ENCODE measurements around the gene PPAT. TPM values are rescaled to one million over a fixed set of nuclear protein-coding genes. Genes with fewer than 3 reads are reported as not detected.

The PPAT gene
- total RNA-seq, 1 donor from 2014 or later, result 14.0 TPM

- Mint-ChIP-seq H3K27me3 (ENCODE audit: unreplicated experiment) (no peaks in the 10 kb centered on the region), H3K36me3 (ENCODE audit: unreplicated experiment) (peaks cover 42% of the 10 kb centered on the region), H3K4me1 (ENCODE audit: unreplicated experiment) (no peaks in the 10 kb centered on the region), H3K9me3 (ENCODE audit: unreplicated experiment) (no peaks in the 10 kb centered on the region), H3K27ac (ENCODE audit: unreplicated experiment) (peak overlapping the region; percentile 31), H3K4me3 (ENCODE audit: unreplicated experiment) (no peak overlapping the region)
- TF ChIP-seq CTCF (IDR thresholded peaks at IDR 0.05), result no peak
- no peak for DNase-seq (ENCODE audit: extremely low spot score, unreplicated experiment)
These were observed 12.9 kb upstream of the PPAT start for GRCh38 chr4:56448301-56448700.

- Mint-ChIP-seq H3K4me1 (ENCODE audit: unreplicated experiment) (no peaks in the 10 kb centered on the region), H3K36me3 (ENCODE audit: unreplicated experiment) (peaks cover 32% of the 10 kb centered on the region), H3K27ac (ENCODE audit: unreplicated experiment) (no peak overlapping the region), H3K9me3 (ENCODE audit: unreplicated experiment) (no peaks in the 10 kb centered on the region), H3K27me3 (ENCODE audit: unreplicated experiment) (no peaks in the 10 kb centered on the region), H3K4me3 (ENCODE audit: unreplicated experiment) (no peak overlapping the region)
- no peak for TF ChIP-seq CTCF (IDR thresholded peaks at IDR 0.05)
- no peak for DNase-seq (ENCODE audit: extremely low spot score, unreplicated experiment)
These were observed 10.3 kb upstream of the PPAT start for GRCh38 chr4:56445699-56446098.

- H3K9me3 Mint-ChIP-seq (ENCODE audit: unreplicated experiment), result no peaks in the 10 kb centered on the region
- peaks cover 28% of the 10 kb centered on the region for H3K36me3 Mint-ChIP-seq (ENCODE audit: unreplicated experiment)
- no peak for DNase-seq (ENCODE audit: extremely low spot score, unreplicated experiment)
- no peaks in the 10 kb centered on the region for H3K27me3 Mint-ChIP-seq (ENCODE audit: unreplicated experiment)
- no peak overlapping the region for H3K4me3 Mint-ChIP-seq (ENCODE audit: unreplicated experiment)
- TF ChIP-seq CTCF (IDR thresholded peaks at IDR 0.05), result no peak
- no peak overlapping the region for H3K27ac Mint-ChIP-seq (ENCODE audit: unreplicated experiment)
- H3K4me1 Mint-ChIP-seq (ENCODE audit: unreplicated experiment), result no peaks in the 10 kb centered on the region
These were observed 9.3 kb upstream of the PPAT start for GRCh38 chr4:56444719-56445118.

GRCh38 chr4:56440983-56441382, 5.6 kb upstream of the PPAT start:
- no peaks in the 10 kb centered on the region for H3K27me3 Mint-ChIP-seq (ENCODE audit: unreplicated experiment)
- H3K4me1 Mint-ChIP-seq (ENCODE audit: unreplicated experiment), result peaks cover 11% of the 10 kb centered on the region
- no peak for DNase-seq (ENCODE audit: extremely low spot score, unreplicated experiment)
- no peak overlapping the region for H3K4me3 Mint-ChIP-seq (ENCODE audit: unreplicated experiment)
- no peaks in the 10 kb centered on the region for H3K9me3 Mint-ChIP-seq (ENCODE audit: unreplicated experiment)
- no peak overlapping the region for H3K27ac Mint-ChIP-seq (ENCODE audit: unreplicated experiment)
- no peak for TF ChIP-seq CTCF (IDR thresholded peaks at IDR 0.05)
- H3K36me3 Mint-ChIP-seq (ENCODE audit: unreplicated experiment), result peaks cover 14% of the 10 kb centered on the region

DNA sequence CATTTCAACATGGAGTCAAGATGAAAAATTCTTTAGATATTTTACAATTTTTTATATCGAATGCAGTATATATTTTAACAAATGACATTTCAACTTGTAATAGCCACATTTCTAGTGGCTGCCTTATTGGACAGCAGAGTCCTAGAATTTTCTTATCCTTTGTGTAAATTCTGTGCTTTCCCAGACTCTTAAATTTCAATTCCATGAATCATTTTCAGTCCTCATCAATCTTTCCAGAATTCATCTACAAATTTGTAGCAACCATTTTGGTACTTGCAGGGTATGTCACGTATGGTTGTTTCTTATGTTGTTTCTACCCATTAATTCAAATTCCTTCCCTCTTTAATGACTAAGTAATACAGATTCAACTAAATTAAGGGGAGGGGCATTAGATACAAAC, 3.4 kb upstream of the PPAT start:
- TF ChIP-seq CTCF (IDR thresholded peaks at IDR 0.05), result no peak

More for the DNA sequence above, 3.4 kb upstream of the PPAT start:
- Mint-ChIP-seq H3K27ac (ENCODE audit: unreplicated experiment) (no peak overlapping the region), H3K4me1 (ENCODE audit: unreplicated experiment) (peaks cover 21% of the 10 kb centered on the region), H3K27me3 (ENCODE audit: unreplicated experiment) (no peaks in the 10 kb centered on the region), H3K36me3 (ENCODE audit: unreplicated experiment) (peaks cover 8% of the 10 kb centered on the region), H3K9me3 (ENCODE audit: unreplicated experiment) (no peaks in the 10 kb centered on the region), H3K4me3 (ENCODE audit: unreplicated experiment) (no peak overlapping the region)
- DNase-seq (ENCODE audit: extremely low spot score, unreplicated experiment), result no peak
